ENCODE results near the gene PMCH.

DNA sequence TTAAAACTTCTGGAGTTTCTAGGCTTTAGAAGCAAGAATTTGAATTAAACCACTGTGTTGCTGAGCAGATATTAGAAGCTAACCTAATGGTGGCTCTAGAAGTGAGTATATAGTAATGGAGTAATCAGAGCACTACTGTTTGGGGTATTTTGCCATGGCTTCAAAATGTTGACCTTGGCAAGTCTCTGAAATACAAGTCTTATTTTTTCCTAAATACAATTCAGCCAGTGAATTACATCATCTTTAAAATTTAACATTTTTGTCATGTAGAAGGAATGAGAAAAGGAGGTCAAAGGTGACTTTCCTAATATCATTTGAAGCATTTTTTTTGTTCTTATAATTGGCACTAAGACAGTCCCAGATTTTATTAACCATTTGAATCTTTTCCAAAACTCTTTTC, 25.2 kb downstream of the PMCH start:
- TF ChIP-seq, protein P1, sequence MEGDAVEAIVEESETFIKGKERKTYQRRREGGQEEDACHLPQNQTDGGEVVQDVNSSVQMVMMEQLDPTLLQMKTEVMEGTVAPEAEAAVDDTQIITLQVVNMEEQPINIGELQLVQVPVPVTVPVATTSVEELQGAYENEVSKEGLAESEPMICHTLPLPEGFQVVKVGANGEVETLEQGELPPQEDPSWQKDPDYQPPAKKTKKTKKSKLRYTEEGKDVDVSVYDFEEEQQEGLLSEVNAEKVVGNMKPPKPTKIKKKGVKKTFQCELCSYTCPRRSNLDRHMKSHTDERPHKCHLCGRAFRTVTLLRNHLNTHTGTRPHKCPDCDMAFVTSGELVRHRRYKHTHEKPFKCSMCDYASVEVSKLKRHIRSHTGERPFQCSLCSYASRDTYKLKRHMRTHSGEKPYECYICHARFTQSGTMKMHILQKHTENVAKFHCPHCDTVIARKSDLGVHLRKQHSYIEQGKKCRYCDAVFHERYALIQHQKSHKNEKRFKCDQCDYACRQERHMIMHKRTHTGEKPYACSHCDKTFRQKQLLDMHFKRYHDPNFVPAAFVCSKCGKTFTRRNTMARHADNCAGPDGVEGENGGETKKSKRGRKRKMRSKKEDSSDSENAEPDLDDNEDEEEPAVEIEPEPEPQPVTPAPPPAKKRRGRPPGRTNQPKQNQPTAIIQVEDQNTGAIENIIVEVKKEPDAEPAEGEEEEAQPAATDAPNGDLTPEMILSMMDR (IDR thresholded peaks at IDR 0.05; ENCODE audit: extremely low read depth in 1 of 2, insufficient read depth in 1 of 2, low read depth in 1 of 2, low read length in 2 of 2): no peak
- TF ChIP-seq MYC (IDR thresholded peaks at IDR 0.05; ENCODE audit: low read depth, low read length) (no peak), POLR2A (IDR thresholded peaks at IDR 0.05; ENCODE audit: low read depth, low read length) (no peak), EZH2 (IDR thresholded peaks at IDR 0.05; ENCODE audit: borderline replicate concordance, low read depth, low read length, severe bottlenecking) (no peak), POLR2AphosphoS5 (IDR thresholded peaks at IDR 0.05; ENCODE audit: insufficient read depth, low read depth, low read length) (no peak)
